Spleen (tissue), 7 donors: Measurements from ENCODE around the gene OR13C4.

ENCODE experiments used
- CTCF ChIP-seq, 11 experiments: fragments of 200-600 bp in 7 of 11; fragments of 450-650 bp in 4 of 11; sonication (generic) in 4 of 11; IDR thresholded peaks in 8 of 11; conservative IDR thresholded peaks in 3 of 11; 1 replicate in 7 of 11; 2 replicates in 4 of 11; pipeline versions ENCODE4 v1.4.0 to v1.8.0; 2016 to 2021; ENCODE audit warnings: antibody characterized with exemption in 11 of 11, inconsistent platforms in 4 of 11, mild to moderate bottlenecking in 1 of 11
- POLR2A ChIP-seq, 3 donors: fragments of 450-650 bp; IDR thresholded peaks; one replicate each; pipeline ENCODE4 v1.5.1; 2017; ENCODE audit warnings: antibody characterized with exemption in 3 of 3, mild to moderate bottlenecking in 1 of 3
- POLR2AphosphoS5 ChIP-seq, 3 donors: sonication (generic); formaldehyde crosslinking; IDR thresholded peaks; one replicate each; pipeline ENCODE4 v1.5.1; 2017; ENCODE audit warnings: antibody characterized with exemption in 3 of 3
- donor health status: DM: no; HTN: no; CAD: no; lungs with moderate emphysema.
- donor health status: DM: no; HTN: no; CAD: no.
- donor health status: DM: no; HTN: no; CAD: no.

GRCh38 chr9:104485014-104485413 lies 42.0 kb downstream of the OR13C4 start:
- TF ChIP-seq CTCF (IDR thresholded peaks at IDR 0.05 in 8 of 11, conservative IDR thresholded peaks at IDR 0.05 in 3 of 11) (no peak), POLR2A (IDR thresholded peaks at IDR 0.05) (no peak), POLR2AphosphoS5 (IDR thresholded peaks at IDR 0.05) (no peak)
